ENCODE results near the gene TRABD.

DNA sequence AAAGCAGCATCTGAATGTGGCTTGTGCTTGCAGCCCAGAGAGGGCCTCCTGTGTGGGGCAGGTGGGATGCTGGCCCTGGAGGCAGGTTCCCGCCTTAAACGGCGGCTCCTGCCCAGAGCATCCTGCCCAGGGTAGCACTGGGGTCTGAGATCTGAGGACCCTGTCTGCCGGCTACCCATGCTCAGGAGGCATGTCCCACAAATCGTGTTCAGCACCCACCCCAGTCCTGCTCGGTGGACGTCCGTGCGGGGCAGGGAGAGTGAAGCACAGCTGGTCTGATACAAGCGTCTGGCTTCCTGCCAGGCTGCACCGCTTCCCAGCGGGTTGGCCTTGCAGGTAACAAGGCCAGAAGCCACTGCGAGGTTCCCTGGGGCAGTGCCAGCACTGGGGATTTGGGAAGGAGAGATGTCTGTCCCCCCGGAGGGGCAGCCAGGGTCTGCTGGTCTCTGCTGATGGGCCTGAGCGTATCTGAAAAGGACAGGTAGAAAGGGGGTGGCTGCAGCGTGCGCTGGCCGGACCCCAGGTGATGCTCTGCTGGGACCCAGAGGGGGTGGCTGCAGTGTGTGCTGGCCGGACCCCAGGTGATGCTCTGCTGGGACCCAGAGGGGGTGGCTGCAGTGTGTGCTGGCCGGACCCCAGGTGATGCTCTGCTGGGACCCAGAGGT, 3.6 kb downstream of the TRABD start:
- TF ChIP-seq EP300 (conservative IDR thresholded peaks at IDR 0.05; ENCODE audit: poor library complexity, severe bottlenecking) = no peak
- no peak for TF ChIP-seq CTCF (IDR thresholded peaks at IDR 0.05; ENCODE audit: poor library complexity, severe bottlenecking)
- no peak for TF ChIP-seq EZH2 (IDR thresholded peaks at IDR 0.05; ENCODE audit: borderline replicate concordance, insufficient read depth, low read length, poor library complexity, severe bottlenecking)
- TF ChIP-seq RAD21 (conservative IDR thresholded peaks at IDR 0.05) = no peak
- TF ChIP-seq POLR2AphosphoS5 (IDR thresholded peaks at IDR 0.05) = no peak

Measured in neural cell (in vitro differentiated cells).